ENCODE data around the gene CXCR6.

The CXCR6 gene

DNA sequence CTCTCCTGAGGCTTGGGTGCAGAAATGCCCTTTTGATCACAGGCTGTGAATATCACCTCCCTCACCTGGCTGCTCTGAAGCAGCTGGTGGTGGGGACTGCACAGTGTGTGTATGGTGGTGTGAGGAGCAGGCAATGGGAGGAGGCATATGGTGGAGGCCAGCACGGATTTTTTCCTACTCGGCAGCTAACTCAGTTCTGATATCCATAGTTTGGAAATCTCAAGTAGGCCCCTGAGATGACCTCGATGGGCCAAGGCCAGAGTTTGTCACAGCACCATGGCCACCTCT is 21.3 kb upstream of the CXCR6 start:
- no peak for DNase-seq (ENCODE audit: low read depth in 2 of 3, low spot score in 2 of 3)

DNA sequence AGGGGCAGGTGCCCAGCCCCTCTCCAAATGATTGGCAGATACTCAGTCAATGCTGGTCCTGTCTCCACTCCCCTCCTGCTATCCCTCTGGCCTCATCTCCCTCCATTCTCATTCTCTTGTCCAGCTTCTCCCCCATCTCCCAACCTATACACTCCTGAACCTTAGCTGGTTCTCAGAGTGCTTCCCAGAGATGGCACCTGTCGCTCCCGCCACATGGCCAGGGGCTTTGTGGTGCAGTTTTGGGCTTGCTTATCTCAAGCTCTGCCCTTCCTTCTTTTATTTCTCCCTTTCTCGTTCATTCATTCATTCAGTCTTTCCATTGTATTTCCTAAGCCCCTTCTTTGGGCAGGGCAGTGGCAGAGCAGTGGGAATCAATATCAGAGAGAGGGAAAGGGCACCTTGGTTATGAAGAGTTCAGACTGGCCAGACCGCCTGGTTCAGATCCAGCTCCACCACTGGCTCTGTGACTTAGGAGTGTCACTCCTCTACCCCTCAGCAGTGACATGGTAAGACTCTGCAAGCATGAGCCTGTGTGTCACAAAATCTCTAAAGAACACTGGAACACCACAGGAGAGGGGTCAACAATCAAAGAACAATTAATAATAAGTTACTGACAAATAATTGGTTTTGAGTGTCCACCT is 20.2 kb upstream of the CXCR6 start:
- DNase-seq (ENCODE audit: low read depth in 2 of 3, low spot score in 2 of 3) = no peak

GRCh38 chr3:45923755-45924154 is 19.5 kb upstream of the CXCR6 start:
- DNase-seq (ENCODE audit: low read depth in 2 of 3, low spot score in 2 of 3) = no peak

- no peak for DNase-seq (ENCODE audit: low read depth in 2 of 3, low spot score in 2 of 3)
Observed at GRCh38 chr3:45927881-45928280, 15.4 kb upstream of the CXCR6 start.

GRCh38 chr3:45929042-45929679 is 14.1 kb upstream of the CXCR6 start:
- peak in 2 of 3 experiments; percentile 38 to 57 for DNase-seq (ENCODE audit: low read depth in 2 of 3, low spot score in 2 of 3)

DNA sequence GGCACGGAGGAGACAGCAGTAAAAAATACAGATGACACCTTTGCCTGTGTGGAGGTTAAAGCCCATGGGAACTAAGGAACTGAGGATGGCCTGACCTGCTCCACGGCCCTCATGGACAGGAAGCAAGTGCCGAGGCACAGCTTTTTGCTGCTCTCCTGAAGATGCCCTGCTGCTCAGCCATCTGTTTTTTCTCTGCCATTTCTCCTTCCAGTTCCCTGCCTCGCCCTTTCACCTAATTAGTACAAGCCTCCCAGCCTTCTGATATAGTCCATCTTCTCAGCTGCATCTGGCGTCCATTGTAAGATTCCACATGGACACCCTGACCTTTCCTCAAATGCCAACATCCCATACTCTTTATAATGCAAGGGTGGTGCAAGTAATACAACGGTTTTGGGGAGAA is 11.8 kb upstream of the CXCR6 start:
- DNase-seq (ENCODE audit: low read depth in 2 of 3, low spot score in 2 of 3) = no peak

DNA sequence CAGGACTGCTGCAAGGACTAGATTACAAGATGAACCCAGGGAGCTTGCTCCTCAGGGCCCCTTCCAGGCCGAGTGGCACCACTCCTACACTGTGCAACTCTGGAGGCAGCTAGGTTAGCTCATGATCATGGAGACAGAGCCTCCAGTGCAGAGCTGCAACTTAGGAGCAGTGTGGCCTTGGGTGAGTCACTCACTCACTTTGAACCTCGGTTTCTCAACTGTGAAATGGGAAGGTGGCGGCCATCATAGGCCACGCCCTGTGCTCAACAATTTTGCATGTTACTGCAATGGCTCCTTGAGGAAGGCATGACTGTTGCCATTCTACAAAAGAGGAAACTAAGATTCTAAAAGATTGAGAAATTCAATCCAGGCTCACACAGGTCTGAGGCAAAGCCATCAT is 11.2 kb upstream of the CXCR6 start:
- DNase-seq (ENCODE audit: low read depth in 2 of 3, low spot score in 2 of 3) = no peak

- DNase-seq (ENCODE audit: low read depth in 2 of 3, low spot score in 2 of 3) = no peak
Observed at GRCh38 chr3:45933591-45933990, 9.7 kb upstream of the CXCR6 start.

DNA sequence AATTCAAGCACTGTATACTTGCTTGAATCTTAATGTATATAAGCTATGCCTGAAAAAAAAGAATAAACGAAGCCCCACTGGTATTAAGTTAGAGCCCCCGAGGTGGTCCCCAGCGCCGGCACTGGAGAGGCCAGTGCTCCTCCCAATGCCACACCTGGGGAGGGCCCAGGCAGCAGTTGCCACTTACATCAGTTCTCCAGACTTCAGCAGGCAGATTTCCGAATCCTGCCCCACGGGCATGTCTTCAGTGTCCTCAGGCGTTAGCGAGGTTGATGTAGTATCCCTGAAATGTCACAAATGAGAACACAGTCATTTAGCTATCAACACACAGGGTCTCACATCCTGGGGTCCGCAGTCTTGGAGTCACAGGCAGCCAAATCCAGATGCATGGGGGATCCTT is 7.0 kb upstream of the CXCR6 start:
- no peak for DNase-seq (ENCODE audit: low read depth in 2 of 3, low spot score in 2 of 3)

GRCh38 chr3:45937206-45938042 is 5.8 kb upstream of the CXCR6 start:
- DNase-seq (ENCODE audit: low read depth in 2 of 3, low spot score in 2 of 3) = no peak

- no peak for DNase-seq (ENCODE audit: low read depth in 2 of 3, low spot score in 2 of 3)
Observed at GRCh38 chr3:45938043-45938435, 5.2 kb upstream of the CXCR6 start.

DNA sequence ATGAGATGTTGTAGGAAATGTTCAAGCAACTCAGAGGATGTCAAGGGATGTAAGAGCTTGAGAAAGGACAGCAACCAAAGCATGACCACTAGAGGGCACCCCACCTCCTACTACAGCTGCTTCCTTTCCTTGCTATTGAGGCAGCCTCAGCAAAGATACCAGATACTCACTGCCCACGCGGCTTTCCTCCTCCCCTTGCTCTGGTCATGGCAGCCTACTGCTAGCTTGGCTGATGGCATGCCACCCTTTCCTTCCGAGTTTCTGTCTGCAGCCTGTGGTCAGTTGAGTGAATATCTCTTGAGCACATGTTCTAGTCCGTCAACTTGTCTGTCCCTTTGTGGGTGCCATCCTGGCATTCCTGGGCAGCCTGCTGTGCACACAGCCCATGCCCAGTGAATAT is 4.4 kb upstream of the CXCR6 start:
- peak; percentile 61 to 77 (median 62) for DNase-seq (ENCODE audit: low read depth in 2 of 3, low spot score in 2 of 3)

DNA sequence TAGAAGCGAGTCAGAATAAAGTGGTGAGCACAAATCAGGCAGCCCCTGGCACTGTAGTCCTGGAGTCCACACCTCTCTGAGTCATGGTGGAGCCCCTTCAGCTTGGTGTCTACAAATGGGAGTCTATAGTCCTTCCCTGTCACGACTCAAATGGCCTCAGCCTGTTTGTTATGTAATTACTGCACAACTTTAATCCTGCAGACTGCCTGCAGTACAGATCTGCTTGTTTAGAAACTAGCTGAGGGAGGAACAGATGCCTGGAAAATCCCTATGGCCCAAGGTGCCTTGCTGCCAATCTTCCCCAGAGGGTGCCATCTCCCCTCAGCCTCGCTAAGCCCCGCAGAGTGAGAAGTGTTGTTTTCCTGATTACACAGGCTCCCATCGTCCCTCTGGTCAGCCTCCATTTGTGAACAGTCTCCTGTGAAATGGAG is 3.9 kb upstream of the CXCR6 start:
- no peak for DNase-seq (ENCODE audit: low read depth in 2 of 3, low spot score in 2 of 3)

GRCh38 chr3:45940004-45940780 is 3.1 kb upstream of the CXCR6 start:
- no peak for DNase-seq (ENCODE audit: low read depth in 2 of 3, low spot score in 2 of 3)

GRCh38 chr3:45940781-45941365 is 2.4 kb upstream of the CXCR6 start:
- no peak for DNase-seq (ENCODE audit: low read depth in 2 of 3, low spot score in 2 of 3)

GRCh38 chr3:45942051-45942825 is 1.0 kb upstream of the CXCR6 start:
- no peak for DNase-seq (ENCODE audit: low read depth in 2 of 3, low spot score in 2 of 3)

- DNase-seq (ENCODE audit: low read depth in 2 of 3, low spot score in 2 of 3) = no peak
Observed at GRCh38 chr3:45944830-45945620, 1.8 kb downstream of the CXCR6 start.

- DNase-seq (ENCODE audit: low read depth in 2 of 3, low spot score in 2 of 3) = no peak
Observed at GRCh38 chr3:45946307-45946706, 3.0 kb downstream of the CXCR6 start.

DNA sequence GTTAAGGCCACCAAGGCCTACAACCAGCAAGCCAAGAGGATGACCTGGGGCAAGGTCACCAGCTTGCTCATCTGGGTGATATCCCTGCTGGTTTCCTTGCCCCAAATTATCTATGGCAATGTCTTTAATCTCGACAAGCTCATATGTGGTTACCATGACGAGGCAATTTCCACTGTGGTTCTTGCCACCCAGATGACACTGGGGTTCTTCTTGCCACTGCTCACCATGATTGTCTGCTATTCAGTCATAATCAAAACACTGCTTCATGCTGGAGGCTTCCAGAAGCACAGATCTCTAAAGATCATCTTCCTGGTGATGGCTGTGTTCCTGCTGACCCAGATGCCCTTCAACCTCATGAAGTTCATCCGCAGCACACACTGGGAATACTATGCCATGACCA is 3.6 kb downstream of the CXCR6 start:
- no peak for DNase-seq (ENCODE audit: low read depth in 2 of 3, low spot score in 2 of 3)

GRCh38 chr3:45947361-45947760 is 4.1 kb downstream of the CXCR6 start:
- DNase-seq (ENCODE audit: low read depth in 2 of 3, low spot score in 2 of 3) = no peak
